Left ventricle myocardium inferior (tissue), 1 donor: ENCODE measurements around the gene ZBTB5. TPM values are rescaled to one million over a fixed set of nuclear protein-coding genes. Genes with fewer than 3 reads are reported as not detected.
"Not testable (repeated sequence)": the region's sequence is repeated elsewhere in the genome, so short reads cannot be mapped to it uniquely, and the experiment has no call there.

ENCODE experiments used
- DNase-seq: peaks from one replicate; pipeline ENCODE4 v3.0.0-alpha.2; 2020
- H3K27ac ChIP-seq: fragments of 200-600 bp; replicated peaks from 2 replicates; pipeline ENCODE4 v1.8.0; 2021
- H3K27me3 ChIP-seq: fragments of 200-600 bp; 2 replicates; pipeline ENCODE4 v1.8.0; 2021; ENCODE audit warnings: low read depth
- H3K36me3 ChIP-seq: fragments of 200-600 bp; 2 replicates; pipeline ENCODE4 v1.8.0; 2021
- H3K4me1 ChIP-seq: fragments of 200-600 bp; 2 replicates; pipeline ENCODE4 v1.8.0; 2021
- H3K4me3 ChIP-seq: fragments of 200-600 bp; 2 replicates; pipeline ENCODE4 v1.8.0; 2021; ENCODE audit warnings: mild to moderate bottlenecking, moderate library complexity
- H3K9me3 ChIP-seq: fragments of 200-600 bp; replicated peaks from 2 replicates; pipeline ENCODE4 v1.8.0; 2021
- intact Hi-C: fragments of 100-400 bp; cut with micrococcal nuclease; formaldehyde crosslinking; loops from one replicate; pipeline ENCODE4 v1.11.0; 2022
- total RNA-seq: library from RNA; stranded (reverse); fragmentation: NEBNext Ultra II Directional; extraction: Animal tissue kit (Norgen Biotek cat#: 25700); gene quantifications from one replicate; pipeline ENCODE4 v1.2.1, GENCODE V29; 2021
- TF ChIP-seq, protein P1 (sequence below): fragments of 200-600 bp; IDR thresholded peaks from 2 replicates; pipeline ENCODE4 v1.8.0; 2021; ENCODE audit warnings: antibody characterized with exemption, mild to moderate bottlenecking, borderline replicate concordance
- donor health status: DM: no; HTN: yes; CAD: no; lungs with severe emphysema.

Gene ZBTB5
- total RNA-seq, 1 donor from 2014 or later = 4.9 TPM

DNA sequence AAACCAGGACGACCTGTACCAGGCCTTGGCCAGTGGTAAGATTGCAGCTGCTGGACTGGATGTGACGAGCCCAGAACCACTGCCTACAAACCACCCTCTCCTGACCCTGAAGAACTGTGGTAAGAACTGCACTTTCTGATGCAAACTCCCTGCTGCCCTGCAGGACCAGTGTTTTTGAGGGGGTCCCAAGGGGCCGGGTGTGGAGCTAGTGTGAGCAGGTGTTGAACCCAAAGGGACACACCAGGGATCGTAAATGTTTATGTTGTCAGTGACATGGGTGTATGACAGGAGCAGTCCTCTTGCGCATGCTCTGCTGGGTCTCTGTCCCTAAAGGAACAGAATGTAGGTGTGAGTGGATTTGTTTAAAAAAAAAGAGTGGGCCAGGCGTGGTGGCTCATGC lies 33.2 kb downstream of the ZBTB5 start:
- Histone ChIP-seq H3K4me1 (peaks cover 40% of the 10 kb centered on the region), H3K36me3 (peaks cover 70% of the 10 kb centered on the region)

GRCh38 chr9:37430841-37431597 lies 34.2 kb downstream of the ZBTB5 start:
- intact Hi-C loops = loop anchor here (10.0 kb wide), 1 partner anchor 64 kb away; no protein-coding TSS in a partner anchor
- Histone ChIP-seq H3K9me3 (no peaks in the 10 kb centered on the region), H3K4me3 (no peak overlapping the region), H3K27me3 (no peaks in the 10 kb centered on the region), H3K27ac (no peak overlapping the region), H3K4me1 (peaks cover 31% of the 10 kb centered on the region), H3K36me3 (peaks cover 73% of the 10 kb centered on the region)
- DNase-seq = no peak
- TF ChIP-seq, protein P1, sequence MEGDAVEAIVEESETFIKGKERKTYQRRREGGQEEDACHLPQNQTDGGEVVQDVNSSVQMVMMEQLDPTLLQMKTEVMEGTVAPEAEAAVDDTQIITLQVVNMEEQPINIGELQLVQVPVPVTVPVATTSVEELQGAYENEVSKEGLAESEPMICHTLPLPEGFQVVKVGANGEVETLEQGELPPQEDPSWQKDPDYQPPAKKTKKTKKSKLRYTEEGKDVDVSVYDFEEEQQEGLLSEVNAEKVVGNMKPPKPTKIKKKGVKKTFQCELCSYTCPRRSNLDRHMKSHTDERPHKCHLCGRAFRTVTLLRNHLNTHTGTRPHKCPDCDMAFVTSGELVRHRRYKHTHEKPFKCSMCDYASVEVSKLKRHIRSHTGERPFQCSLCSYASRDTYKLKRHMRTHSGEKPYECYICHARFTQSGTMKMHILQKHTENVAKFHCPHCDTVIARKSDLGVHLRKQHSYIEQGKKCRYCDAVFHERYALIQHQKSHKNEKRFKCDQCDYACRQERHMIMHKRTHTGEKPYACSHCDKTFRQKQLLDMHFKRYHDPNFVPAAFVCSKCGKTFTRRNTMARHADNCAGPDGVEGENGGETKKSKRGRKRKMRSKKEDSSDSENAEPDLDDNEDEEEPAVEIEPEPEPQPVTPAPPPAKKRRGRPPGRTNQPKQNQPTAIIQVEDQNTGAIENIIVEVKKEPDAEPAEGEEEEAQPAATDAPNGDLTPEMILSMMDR = no peak

More for the DNA sequence above, 33.2 kb downstream of the ZBTB5 start:
- TF ChIP-seq, protein P1 = no peak
- no peak for DNase-seq
- Histone ChIP-seq H3K27ac (no peak overlapping the region), H3K9me3 (no peaks in the 10 kb centered on the region), H3K27me3 (no peaks in the 10 kb centered on the region), H3K4me3 (no peak overlapping the region)
- intact Hi-C loops = loop anchor here (10.0 kb wide), 1 partner anchor 63 kb away; no protein-coding TSS in a partner anchor

- Histone ChIP-seq H3K4me1 (peaks cover 33% of the 10 kb centered on the region), H3K27me3 (no peaks in the 10 kb centered on the region), H3K4me3 (no peak overlapping the region), H3K36me3 (peaks cover 65% of the 10 kb centered on the region), H3K9me3 (no peaks in the 10 kb centered on the region), H3K27ac (no peak overlapping the region)
- no peak for DNase-seq
- intact Hi-C loops = loop anchor here (10.0 kb wide), 1 partner anchor 65 kb away; no protein-coding TSS in a partner anchor
- TF ChIP-seq, protein P1 = no peak
Measured at GRCh38 chr9:37429441-37430285, 35.6 kb downstream of the ZBTB5 start.

DNA sequence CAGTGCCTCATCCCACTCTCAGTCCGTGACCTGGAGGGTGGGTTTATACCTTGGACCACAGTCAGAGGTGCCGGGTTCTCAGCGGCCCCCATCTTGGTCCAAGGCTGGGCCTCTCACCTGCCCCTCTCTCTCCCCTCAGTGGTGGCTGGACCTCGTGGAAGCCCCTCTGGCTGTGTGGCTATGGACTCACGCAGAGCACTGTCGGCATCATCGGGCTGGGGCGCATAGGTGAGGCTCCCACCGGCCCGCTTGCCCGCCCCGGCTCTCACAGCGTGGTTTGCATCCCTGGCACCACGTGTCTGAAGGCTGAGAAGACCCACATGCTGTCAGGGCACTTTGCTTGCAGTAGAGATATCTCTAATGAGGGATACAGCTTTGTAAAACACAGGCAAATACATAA lies 36.9 kb downstream of the ZBTB5 start:
- intact Hi-C loops = no loop called here
- Histone ChIP-seq H3K27me3 (no peaks in the 10 kb centered on the region), H3K4me3 (no peak overlapping the region), H3K27ac (no peak overlapping the region), H3K9me3 (no peaks in the 10 kb centered on the region), H3K36me3 (peaks cover 52% of the 10 kb centered on the region), H3K4me1 (peaks cover 33% of the 10 kb centered on the region)
- TF ChIP-seq, protein P1 = no peak
- DNase-seq = no peak

DNA sequence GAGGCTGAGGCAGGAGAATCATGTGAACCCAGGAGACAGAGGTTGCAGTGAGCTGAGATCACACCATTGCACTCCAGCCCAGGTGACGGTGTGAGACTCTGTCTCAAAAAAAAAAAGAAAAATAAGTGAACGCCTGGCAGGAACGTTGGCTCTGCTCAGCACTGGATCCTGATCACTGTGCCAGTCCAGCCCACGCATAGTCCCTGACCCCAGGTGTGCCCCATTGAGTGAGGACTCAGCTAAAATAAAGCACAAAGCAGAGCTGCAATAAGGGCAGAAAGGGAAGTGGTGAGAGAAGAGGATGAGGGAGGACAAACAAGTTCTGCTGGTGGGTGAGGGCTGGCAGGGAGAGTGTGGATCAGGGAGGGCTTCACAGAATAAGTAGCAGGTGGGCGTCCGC lies 38.4 kb downstream of the ZBTB5 start:
- Histone ChIP-seq H3K36me3 (peaks cover 44% of the 10 kb centered on the region), H3K27me3 (no peaks in the 10 kb centered on the region), H3K4me3 (no peak overlapping the region), H3K4me1 (peaks cover 36% of the 10 kb centered on the region), H3K9me3 (no peaks in the 10 kb centered on the region), H3K27ac (no peak overlapping the region)
- DNase-seq = no peak
- intact Hi-C loops = no loop called here
- TF ChIP-seq, protein P1 = no peak

DNA sequence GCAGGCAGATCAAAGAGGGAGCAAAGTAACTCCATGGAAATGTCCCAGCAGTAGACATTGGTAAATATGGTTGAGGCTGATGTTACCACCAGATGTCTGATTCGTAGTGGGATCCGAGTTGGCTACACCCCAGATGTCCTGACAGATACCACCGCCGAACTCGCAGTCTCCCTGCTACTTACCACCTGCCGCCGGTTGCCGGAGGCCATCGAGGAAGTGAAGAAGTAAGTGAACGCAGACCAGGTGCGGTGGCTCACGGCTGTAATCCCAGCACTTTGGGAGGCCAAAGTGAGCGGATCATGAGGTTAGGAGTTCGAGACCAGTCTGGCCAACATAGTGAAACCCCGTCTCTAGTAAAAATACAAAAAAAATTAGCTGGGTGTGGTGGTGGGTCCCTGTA lies 38.8 kb downstream of the ZBTB5 start:
- intact Hi-C loops, H3K4me3 ChIP-seq, H3K9me3 ChIP-seq, H3K27ac ChIP-seq, DNase-seq, H3K27me3 ChIP-seq: not testable (repeated sequence)
- H3K36me3 ChIP-seq = peaks cover 43% of the 10 kb centered on the region
- H3K4me1 ChIP-seq = peaks cover 38% of the 10 kb centered on the region
